Measurements from ENCODE around the gene FLT1. TPM values are rescaled to one million over a fixed set of nuclear protein-coding genes. Genes with fewer than 3 reads are reported as not detected.
A peak's percentile ranks its signal among the peaks of the same experiment; 100 is the strongest.

Gene FLT1
- total and polyA plus RNA-seq, 11 donors = 13.1 to 73.2 (median 41.1) TPM

DNA sequence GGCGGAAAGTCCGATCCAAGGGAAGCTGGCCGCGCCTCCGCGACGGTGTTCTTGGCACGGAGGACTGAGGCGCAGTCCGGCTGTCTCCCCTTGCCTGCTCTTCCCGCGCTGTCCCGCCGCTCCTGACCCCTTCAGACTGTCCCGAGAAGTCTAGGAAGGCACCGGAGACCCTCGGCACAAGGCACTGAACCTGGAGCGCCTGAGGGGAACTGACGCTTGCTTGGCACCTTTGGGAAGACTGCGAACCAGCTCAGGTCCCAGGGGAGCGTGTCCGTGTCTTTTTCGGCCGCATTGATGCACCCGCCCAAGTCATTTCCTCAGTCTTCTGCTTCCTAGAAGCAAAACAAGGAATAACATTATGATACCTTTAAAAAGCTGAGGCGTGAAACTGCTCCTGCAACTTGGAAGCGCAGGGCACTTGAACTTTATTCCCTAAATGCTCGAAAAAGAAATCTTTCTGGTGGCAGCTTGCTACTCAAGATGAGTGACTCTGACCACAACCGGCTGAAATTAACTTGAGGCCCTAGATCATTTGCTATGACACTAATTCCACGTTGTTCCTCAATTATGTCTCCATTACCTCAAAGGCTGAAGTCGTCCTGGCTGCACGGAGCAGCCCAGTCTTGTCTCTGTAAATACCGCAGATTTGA is 735 bp upstream of the FLT1 start:
- peaks cover 0 to 62% (median 47%) of the 10 kb centered on the region in 9 donors for H3K27me3 ChIP-seq
- H3K27ac ChIP-seq = peak overlapping the region; percentile 50 to 96 (median 92)
- H3K4me3 ChIP-seq = peak overlapping the region; percentile 63 to 90 (median 78)
- H3K36me3 ChIP-seq = no peaks in the 10 kb centered on the region
- 3 to 7% (median 6%) methylated on average over 19 to 33 of the region's 33 CpGs for WGBS, 4 donors
- no peak for DNase-seq
- H3K4me1 ChIP-seq = peaks cover 0 to 28% (median 17%) of the 10 kb centered on the region in 12 donors
- peak in 1 of 12 donors; percentile 11 for TF ChIP-seq CTCF (IDR thresholded peaks at IDR 0.05)
- no peak for TF ChIP-seq POLR2A (IDR thresholded peaks at IDR 0.05)
- ATAC-seq = peak in 3 of 4 donors; percentile 9 to 36 (median 27)
- no peaks in the 10 kb centered on the region for H3K9me3 ChIP-seq
- intact Hi-C loops (cut with DNase I) = loop anchor here in 8 of 10 donors (2.0 to 10.0 kb wide), 9 partner anchors 35 to 173 kb away; partner anchors contain the start of gene POMP (in 1 of the 8)

DNA sequence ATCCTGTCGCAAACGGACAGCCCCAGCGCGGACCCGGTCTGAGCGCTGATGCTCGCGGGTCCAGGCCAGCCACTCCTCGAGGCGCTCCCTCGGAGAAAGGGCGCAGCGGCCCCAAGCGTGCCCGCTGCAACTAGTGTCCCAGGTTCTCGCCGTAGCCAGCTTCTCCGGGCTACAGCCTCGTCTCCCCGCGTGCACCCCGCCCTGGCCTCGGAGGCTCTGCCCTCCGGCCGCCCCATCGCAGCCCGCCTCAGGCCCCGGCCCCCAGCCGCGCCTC is 487 bp downstream of the FLT1 start:
- peaks cover 0 to 40% (median 17%) of the 10 kb centered on the region in 12 donors for H3K4me1 ChIP-seq
- H3K9me3 ChIP-seq = no peaks in the 10 kb centered on the region
- peak overlapping the region; percentile 76 to 96 (median 92) for H3K27ac ChIP-seq
- peak overlapping the region; percentile 63 to 90 (median 78) for H3K4me3 ChIP-seq
- H3K27me3 ChIP-seq = peaks cover 0 to 70% (median 48%) of the 10 kb centered on the region in 9 donors
- intact Hi-C loops (cut with DNase I) = loop anchor here in 8 of 10 donors (2.0 to 10.0 kb wide), 9 partner anchors 36 to 172 kb away; partner anchors contain the start of gene POMP (in 1 of the 8)
- DNase-seq = peak in 1 of 5 donors; percentile 26
- WGBS, 4 donors = 0 to 20% (median 2%) methylated on average over 1 to 30 of the region's 30 CpGs
- H3K36me3 ChIP-seq = peaks cover 0 to 5% (median 0%) of the 10 kb centered on the region in 9 donors
- TF ChIP-seq POLR2A (IDR thresholded peaks at IDR 0.05) (no peak), CTCF (IDR thresholded peaks at IDR 0.05) (no peak)
- ATAC-seq = peak in 1 of 4 donors; percentile 12

DNA sequence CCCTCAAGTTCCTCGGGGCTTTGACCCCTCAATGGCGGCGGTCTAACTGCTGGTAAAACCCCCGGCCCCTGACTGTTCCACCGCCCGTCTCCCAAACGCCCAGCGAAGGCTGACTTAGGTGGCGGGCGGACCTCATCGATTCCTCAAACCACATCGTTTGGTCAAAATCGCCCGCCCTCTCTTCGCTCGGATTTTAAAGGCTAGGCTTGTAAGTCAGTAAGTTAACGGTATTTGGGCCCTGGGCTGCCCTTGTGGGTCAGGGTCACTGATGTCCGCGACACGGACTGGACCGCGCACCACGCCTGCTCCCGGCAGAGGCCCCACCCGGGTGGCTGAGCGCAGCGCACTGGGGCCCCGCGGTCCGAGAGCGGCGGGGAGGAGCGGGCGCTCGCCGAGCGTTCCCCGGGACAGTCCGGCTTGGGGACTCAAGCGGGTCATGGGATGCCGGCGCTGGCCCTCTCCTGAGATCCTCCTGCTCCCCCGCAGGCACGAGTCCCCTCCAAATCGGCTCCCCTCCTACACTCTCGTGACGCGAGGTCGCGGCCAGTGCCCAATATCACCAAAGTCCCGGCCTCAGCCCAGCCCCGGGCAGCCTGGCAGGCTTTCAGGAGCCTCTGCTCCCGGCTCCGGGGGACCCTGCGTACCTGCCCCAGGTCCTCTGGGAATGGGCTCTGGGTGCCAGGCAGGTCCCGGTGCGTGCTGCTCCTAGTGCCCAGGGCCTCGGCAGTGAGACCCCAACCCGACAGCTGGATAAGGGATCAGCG is 1.0 kb downstream of the FLT1 start:
- DNase-seq (peak in 2 of 5 donors; percentile 26 to 65), ATAC-seq (peak in 2 of 4 donors; percentile 18 to 32)
- Histone ChIP-seq H3K4me3 (peak overlapping the region; percentile 63 to 90 (median 78)), H3K9me3 (no peaks in the 10 kb centered on the region), H3K36me3 (peaks cover 0 to 9% (median 0%) of the 10 kb centered on the region in 9 donors), H3K27ac (peak overlapping the region; percentile 76 to 96 (median 92)), H3K4me1 (peaks cover 0 to 45% (median 17%) of the 10 kb centered on the region in 12 donors), H3K27me3 (peaks cover 0 to 73% (median 48%) of the 10 kb centered on the region in 9 donors)
- no peak for TF ChIP-seq POLR2A (IDR thresholded peaks at IDR 0.05)
- no peak for TF ChIP-seq CTCF (IDR thresholded peaks at IDR 0.05)
- WGBS, 4 donors = 0 to 2% (median 1%) methylated on average over 12 to 60 of the region's 60 CpGs
- intact Hi-C loops (cut with DNase I) = loop anchor here in 8 of 10 donors (2.0 to 10.0 kb wide), 9 partner anchors 37 to 172 kb away; partner anchors contain the start of gene POMP (in 1 of the 8)

All from heart left ventricle (tissue), 16 donors.